ENCODE measurements around the gene ZNF462. TPM values are rescaled to one million over a fixed set of nuclear protein-coding genes. Genes with fewer than 3 reads are reported as not detected.

Gene ZNF462
- total and polyA plus RNA-seq, 2 of the 4 experiments (the other 2 are of a cell fraction), result 6.1 to 18.8 TPM

DNA sequence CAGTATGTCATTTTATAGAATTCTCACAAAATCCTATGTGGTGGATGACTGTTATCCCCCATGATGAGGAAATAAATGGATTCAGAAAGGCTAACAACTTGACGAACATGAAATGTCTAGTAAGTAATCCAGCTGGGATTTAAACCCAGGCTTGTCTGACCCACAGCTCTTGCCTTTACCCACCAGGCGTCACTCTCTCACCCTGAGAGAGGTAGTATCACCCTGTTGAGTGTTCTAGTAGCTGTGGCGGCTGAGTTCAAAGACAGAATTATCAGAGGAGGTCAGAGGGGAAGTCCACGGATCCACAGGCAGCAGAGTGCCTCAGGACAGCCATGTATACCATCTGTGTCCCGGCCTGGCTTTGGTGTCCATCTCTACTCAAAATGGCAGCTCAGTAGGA is 113.8 kb downstream of the ZNF462 start:
- no peak overlapping the region for H3K56ac ChIP-seq (ENCODE audit: extremely low read depth, insufficient read depth, low read length)
- WGBS, 2 experiments (ENCODE audit: extremely low coverage in 2 of 2, insufficient read length in 1 of 2), result 50% methylated on average over 1 of the region's 5 CpGs; no CpG with 5 or more reads in 1 of the 2 experiments
- H4K20me1 ChIP-seq (ENCODE audit: insufficient read depth, low read length), result no peaks in the 10 kb centered on the region
- H3K79me1 ChIP-seq (ENCODE audit: low read depth in 1 of 2, low read length in 2 of 2), result no peaks in the 10 kb centered on the region
- no peak overlapping the region for H4K8ac ChIP-seq (ENCODE audit: low read depth in 2 of 2, low read length in 2 of 2)
- dilution Hi-C loops (cut with HindIII; ENCODE audit: low sequenced_read_pairs, unreplicated experiment) (no loop called here), in situ Hi-C loops (cut with MboI; ENCODE audit: low sequenced_read_pairs) (no loop called here), intact Hi-C loops (cut with micrococcal nuclease) (no loop called here)
- no peak overlapping the region for H4K91ac ChIP-seq (ENCODE audit: insufficient read depth, low read depth, low read length)
- no peak overlapping the region for H3K18ac ChIP-seq (ENCODE audit: low read depth, low read length)
- no peak overlapping the region for H2BK20ac ChIP-seq (ENCODE audit: low read depth, low read length)
- H3K14ac ChIP-seq (replicated peaks; ENCODE audit: low read depth, low read length), result no peak overlapping the region
- no peak overlapping the region for H2BK15ac ChIP-seq (ENCODE audit: low read depth, low read length)
- no peak for TF ChIP-seq NFE2L2 (IDR thresholded peaks at IDR 0.05; ENCODE audit: low read depth, low read length)
- TF ChIP-seq MAFK (IDR thresholded peaks at IDR 0.05; ENCODE audit: low read depth, low read length), result no peak
- no peak for TF ChIP-seq BHLHE40 (IDR thresholded peaks at IDR 0.05; ENCODE audit: low read depth, low read length)
- no peak for TF ChIP-seq MXI1 (IDR thresholded peaks at IDR 0.05; ENCODE audit: borderline replicate concordance, low read depth, low read length)
- CTCF ChIA-PET, result no interaction called here
- no peak overlapping the region for H3K4ac ChIP-seq (ENCODE audit: low read depth, low read length)
- H2AK9ac ChIP-seq (replicated peaks; ENCODE audit: low read depth, low read length, poor library complexity), result peak overlapping the region; percentile 34
- POLR2A ChIA-PET (ENCODE audit: unreplicated experiment), result no interaction called here
- H2AFZ ChIP-seq (replicated peaks; ENCODE audit: low read length, poor library complexity), result no peak overlapping the region
- no peak for DNase-seq
- H3K27ac ChIP-seq (ENCODE audit: insufficient read depth, low read length), result no peak overlapping the region
- H3K9ac ChIP-seq (ENCODE audit: low read depth, low read length), result no peak overlapping the region
- H3K27me3 ChIP-seq (ENCODE audit: control insufficient read depth, insufficient read depth, low read length), result no peaks in the 10 kb centered on the region
- no peak overlapping the region for H3K23ac ChIP-seq (ENCODE audit: low read depth, low read length)
- no peak overlapping the region for H2AK5ac ChIP-seq (ENCODE audit: low read depth, low read length)
- ATAC-seq (ENCODE audit: low read depth), result no peak
- BruUV-seq (replicated peaks), result no TSS peak
- H3K36me3 ChIP-seq (ENCODE audit: control insufficient read depth, insufficient read depth, low read length), result peaks cover 37% of the 10 kb centered on the region
- H4K5ac ChIP-seq (ENCODE audit: low read depth, low read length), result no peak overlapping the region
- no peaks in the 10 kb centered on the region for H3K9me3 ChIP-seq (ENCODE audit: control insufficient read depth, insufficient read depth, low read length)
- H3K9me1 ChIP-seq (ENCODE audit: insufficient read depth, low read length), result peaks cover 3% of the 10 kb centered on the region; the same call in 1 of the 2 replicates
- no peak overlapping the region for H3K4me2 ChIP-seq (ENCODE audit: low read depth, low read length)
- no peaks in the 10 kb centered on the region for H3K4me1 ChIP-seq (ENCODE audit: control insufficient read depth, insufficient read depth, low read length)
- no peak overlapping the region for H2BK5ac ChIP-seq (ENCODE audit: low read depth, low read length, poor library complexity, severe bottlenecking)
- H3K4me3 ChIP-seq (ENCODE audit: insufficient read depth, low read depth, low read length), result no peak overlapping the region
- H2BK120ac ChIP-seq (ENCODE audit: low read depth, low read length), result no peak overlapping the region
